D721Med (cell line): ENCODE results near the gene COPS9.

Experiments used
- DNase-seq: peaks from one replicate; pipeline ENCODE4 v3.0.0; 2011; ENCODE audit warnings: low spot score; ENCODE audit not compliant: insufficient read length
- FAIRE-seq: peaks from 2 replicates; lab custom pipeline; 2011; peaks lifted over from hg19 to GRCh38; lab: Jason Lieb, UNC
- TF ChIP-seq, protein P1 (sequence below): IDR thresholded peaks from 2 replicates; pipeline ENCODE4 v1.5.1; 2012; ENCODE audit warnings: mild to moderate bottlenecking, control low read depth; ENCODE audit not compliant: insufficient read depth; ENCODE audit errors: missing control alignments

The COPS9 gene

GRCh38 chr2:240147382-240147781 is 11.3 kb upstream of the COPS9 start:
- DNase-seq, result no peak
- TF ChIP-seq, protein P1, sequence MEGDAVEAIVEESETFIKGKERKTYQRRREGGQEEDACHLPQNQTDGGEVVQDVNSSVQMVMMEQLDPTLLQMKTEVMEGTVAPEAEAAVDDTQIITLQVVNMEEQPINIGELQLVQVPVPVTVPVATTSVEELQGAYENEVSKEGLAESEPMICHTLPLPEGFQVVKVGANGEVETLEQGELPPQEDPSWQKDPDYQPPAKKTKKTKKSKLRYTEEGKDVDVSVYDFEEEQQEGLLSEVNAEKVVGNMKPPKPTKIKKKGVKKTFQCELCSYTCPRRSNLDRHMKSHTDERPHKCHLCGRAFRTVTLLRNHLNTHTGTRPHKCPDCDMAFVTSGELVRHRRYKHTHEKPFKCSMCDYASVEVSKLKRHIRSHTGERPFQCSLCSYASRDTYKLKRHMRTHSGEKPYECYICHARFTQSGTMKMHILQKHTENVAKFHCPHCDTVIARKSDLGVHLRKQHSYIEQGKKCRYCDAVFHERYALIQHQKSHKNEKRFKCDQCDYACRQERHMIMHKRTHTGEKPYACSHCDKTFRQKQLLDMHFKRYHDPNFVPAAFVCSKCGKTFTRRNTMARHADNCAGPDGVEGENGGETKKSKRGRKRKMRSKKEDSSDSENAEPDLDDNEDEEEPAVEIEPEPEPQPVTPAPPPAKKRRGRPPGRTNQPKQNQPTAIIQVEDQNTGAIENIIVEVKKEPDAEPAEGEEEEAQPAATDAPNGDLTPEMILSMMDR, result no peak
- no peak for FAIRE-seq

GRCh38 chr2:240146627-240147278 is 10.6 kb upstream of the COPS9 start:
- TF ChIP-seq, protein P1, result no peak
- DNase-seq (no peak), FAIRE-seq (no peak)

- TF ChIP-seq, protein P1, result no peak
- DNase-seq, result no peak
- no peak for FAIRE-seq
Observed at GRCh38 chr2:240146141-240146561, 10.0 kb upstream of the COPS9 start.

- FAIRE-seq (no peak), DNase-seq (no peak)
- TF ChIP-seq, protein P1, result no peak
Observed at GRCh38 chr2:240145461-240145860, 9.4 kb upstream of the COPS9 start.

DNA sequence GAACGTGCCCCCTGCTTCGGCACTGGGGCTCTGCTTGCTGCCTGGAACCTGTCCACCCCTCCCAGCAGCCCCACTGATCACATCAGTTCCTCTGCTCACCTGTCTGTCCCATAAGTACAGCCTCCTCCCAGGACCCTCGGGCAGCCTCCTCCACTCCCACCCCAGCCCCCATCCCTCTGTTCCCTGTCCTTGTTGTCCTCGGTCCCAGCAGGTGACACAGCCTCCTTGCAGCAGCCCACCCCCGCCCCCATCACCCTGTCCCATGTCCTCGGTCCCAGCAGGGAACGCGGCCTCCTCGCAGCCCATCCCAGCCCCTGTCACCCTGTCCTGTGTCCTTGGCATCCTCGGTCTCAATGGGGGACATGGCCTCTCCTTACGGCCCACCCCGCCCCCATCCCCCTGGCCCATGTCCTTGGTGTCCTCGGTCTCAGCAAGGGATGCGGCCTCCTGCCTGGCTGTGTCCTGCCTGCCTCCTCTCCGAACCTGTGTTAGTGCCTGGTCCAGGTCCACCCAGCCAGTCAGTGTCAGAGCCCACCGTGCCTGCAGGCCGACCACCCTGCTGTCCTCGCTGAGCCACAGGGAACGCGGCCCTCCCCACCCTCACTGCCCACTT is 8.7 kb upstream of the COPS9 start:
- no peak for DNase-seq
- FAIRE-seq, result no peak

GRCh38 chr2:240143801-240144648 is 7.9 kb upstream of the COPS9 start:
- peak; percentile 94 for DNase-seq
- FAIRE-seq, result no peak
- TF ChIP-seq, protein P1, result peak; percentile 79

More for the DNA sequence above, 8.7 kb upstream of the COPS9 start:
- TF ChIP-seq, protein P1, result no peak
